Spinal cord (tissue), 10 donors: ENCODE data around the gene EPHB3. TPM values are rescaled to one million over a fixed set of nuclear protein-coding genes. Genes with fewer than 3 reads are reported as not detected.

Experiments
- DNase-seq, 6 donors: peaks; one replicate each; pipeline versions ENCODE4 v3.0.0 to v3.0.0-alpha.2; 2013 to 2015; ENCODE audit warnings: low spot score in 6 of 6, low read depth in 4 of 6
- H3K27ac ChIP-seq: one replicate; pipeline ENCODE4 v1.5.1; 2013; ENCODE audit warnings: low read depth, low read length, control low read depth
- H3K27me3 ChIP-seq: one replicate; pipeline ENCODE4 v1.6.1; 2013; ENCODE audit warnings: low read length; ENCODE audit not compliant: control insufficient read depth, insufficient read depth
- H3K36me3 ChIP-seq: one replicate; pipeline ENCODE4 v1.6.1; 2013; ENCODE audit warnings: low read length; ENCODE audit not compliant: control insufficient read depth, insufficient read depth
- H3K4me1 ChIP-seq: one replicate; pipeline ENCODE4 v1.6.1; 2013; ENCODE audit warnings: low read length; ENCODE audit not compliant: control insufficient read depth, insufficient read depth
- H3K4me3 ChIP-seq: one replicate; pipeline ENCODE4 v1.5.1; 2013; ENCODE audit warnings: low read depth, low read length, control low read depth
- H3K9me3 ChIP-seq: one replicate; pipeline ENCODE4 v1.6.1; 2013; ENCODE audit warnings: low read length; ENCODE audit not compliant: control insufficient read depth, insufficient read depth
- WGBS: methylation state at CpG from one replicate; pipeline ENCODE4 v1.1.5; 2013; ENCODE audit warnings: missing lambda C conversion rate; ENCODE audit not compliant: insufficient coverage; 5-methylcytosine and 5-hydroxymethylcytosine counted together
- polyA plus RNA-seq, 2 donors: library from polyadenylated mRNA; unstranded; fragments of 120-200 nt; gene quantifications; one replicate each; pipeline ENCODE4 v1.2.1, GENCODE V29; 2013; ENCODE audit not compliant: insufficient read length in 2 of 2
- total RNA-seq, 2 donors: library from RNA; depleted of rRNA in 1 of 2; stranded (reverse); fragments of 120-200 nt in 1 of 2; fragments of >200 nt in 1 of 2; gene quantifications; one replicate each; pipeline versions ENCODE4 v1.2.3 to v1.2.4, GENCODE V29; 2013 to 2014
- donor health status: healthy.

Gene EPHB3
- total and polyA plus RNA-seq, 4 donors: 9.3 to 35.2 (median 18.6) TPM

GRCh38 chr3:184552863-184553262, 8.7 kb upstream of the EPHB3 start:
- no peaks in the 10 kb centered on the region for H3K27me3 ChIP-seq
- 100% methylated on average over 8 of the region's 13 CpGs for WGBS
- DNase-seq: no peak
- no peak overlapping the region for H3K4me3 ChIP-seq
- no peak overlapping the region for H3K27ac ChIP-seq
- H3K9me3 ChIP-seq: no peaks in the 10 kb centered on the region
- no peaks in the 10 kb centered on the region for H3K36me3 ChIP-seq
- H3K4me1 ChIP-seq: peaks cover 26% of the 10 kb centered on the region

GRCh38 chr3:184553385-184553784, 8.2 kb upstream of the EPHB3 start:
- H3K4me3 ChIP-seq: no peak overlapping the region
- H3K27ac ChIP-seq: no peak overlapping the region
- peak in 1 of 6 donors; percentile 66 for DNase-seq
- no peaks in the 10 kb centered on the region for H3K9me3 ChIP-seq
- WGBS: 61% methylated on average over 3 of the region's 4 CpGs
- H3K36me3 ChIP-seq: no peaks in the 10 kb centered on the region
- peaks cover 26% of the 10 kb centered on the region for H3K4me1 ChIP-seq
- H3K27me3 ChIP-seq: no peaks in the 10 kb centered on the region

- Histone ChIP-seq H3K9me3 (no peaks in the 10 kb centered on the region), H3K27me3 (peaks cover 3% of the 10 kb centered on the region), H3K4me1 (peaks cover 28% of the 10 kb centered on the region), H3K36me3 (no peaks in the 10 kb centered on the region), H3K4me3 (no peak overlapping the region), H3K27ac (no peak overlapping the region)
- no CpG with 5 or more reads among the region's 5 CpGs for WGBS
- no peak for DNase-seq
Observed at GRCh38 chr3:184554461-184554860, 7.1 kb upstream of the EPHB3 start.

- DNase-seq: no peak
Observed at GRCh38 chr3:184556582-184557347, 4.8 kb upstream of the EPHB3 start.

GRCh38 chr3:184557348-184557950, 4.1 kb upstream of the EPHB3 start:
- no peak overlapping the region for H3K27ac ChIP-seq
- no peaks in the 10 kb centered on the region for H3K36me3 ChIP-seq
- H3K4me1 ChIP-seq: peaks cover 27% of the 10 kb centered on the region
- no peak overlapping the region for H3K4me3 ChIP-seq
- H3K27me3 ChIP-seq: peaks cover 6% of the 10 kb centered on the region
- no peak for DNase-seq
- no peaks in the 10 kb centered on the region for H3K9me3 ChIP-seq
- WGBS: 100% methylated on average over 2 of the region's 7 CpGs

More at GRCh38 chr3:184556582-184557347, 4.8 kb upstream of the EPHB3 start:
- Histone ChIP-seq H3K27ac (no peak overlapping the region), H3K9me3 (no peaks in the 10 kb centered on the region), H3K36me3 (no peaks in the 10 kb centered on the region), H3K4me1 (peaks cover 25% of the 10 kb centered on the region), H3K4me3 (no peak overlapping the region), H3K27me3 (peaks cover 6% of the 10 kb centered on the region)
- 87% methylated on average over 7 of the region's 15 CpGs for WGBS

GRCh38 chr3:184558726-184559125, 2.9 kb upstream of the EPHB3 start:
- WGBS: 33% methylated on average over 6 of the region's 6 CpGs

GRCh38 chr3:184559336-184559735, 2.2 kb upstream of the EPHB3 start:
- Histone ChIP-seq H3K27me3 (peaks cover 6% of the 10 kb centered on the region), H3K9me3 (no peaks in the 10 kb centered on the region), H3K36me3 (no peaks in the 10 kb centered on the region), H3K4me1 (peaks cover 42% of the 10 kb centered on the region), H3K4me3 (no peak overlapping the region), H3K27ac (no peak overlapping the region)
- WGBS: 75% methylated on average over 11 of the region's 11 CpGs
- no peak for DNase-seq

More at GRCh38 chr3:184558726-184559125, 2.9 kb upstream of the EPHB3 start:
- no peak overlapping the region for H3K4me3 ChIP-seq
- H3K27me3 ChIP-seq: peaks cover 6% of the 10 kb centered on the region
- H3K36me3 ChIP-seq: no peaks in the 10 kb centered on the region
- H3K4me1 ChIP-seq: peaks cover 39% of the 10 kb centered on the region
- H3K9me3 ChIP-seq: no peaks in the 10 kb centered on the region
- no peak overlapping the region for H3K27ac ChIP-seq
- DNase-seq: no peak

GRCh38 chr3:184560531-184560930, 1.1 kb upstream of the EPHB3 start:
- Histone ChIP-seq H3K9me3 (no peaks in the 10 kb centered on the region), H3K4me3 (no peak overlapping the region), H3K27me3 (peaks cover 6% of the 10 kb centered on the region), H3K36me3 (no peaks in the 10 kb centered on the region), H3K4me1 (peaks cover 51% of the 10 kb centered on the region), H3K27ac (no peak overlapping the region)
- 72% methylated on average over 3 of the region's 3 CpGs for WGBS
- no peak for DNase-seq

GRCh38 chr3:184561913-184562877, 610 bp downstream of the EPHB3 start:
- H3K4me3 ChIP-seq: peak overlapping the region; percentile 77
- peaks cover 61% of the 10 kb centered on the region for H3K4me1 ChIP-seq
- H3K36me3 ChIP-seq: peaks cover 13% of the 10 kb centered on the region
- no peaks in the 10 kb centered on the region for H3K9me3 ChIP-seq
- WGBS: under 1% methylated on average over 105 of the region's 109 CpGs
- peaks cover 6% of the 10 kb centered on the region for H3K27me3 ChIP-seq
- H3K27ac ChIP-seq: peak overlapping the region; percentile 54
- DNase-seq: peak in 1 of 6 donors; percentile 43
